Measurements from ENCODE around the gene UBASH3B.

DNA sequence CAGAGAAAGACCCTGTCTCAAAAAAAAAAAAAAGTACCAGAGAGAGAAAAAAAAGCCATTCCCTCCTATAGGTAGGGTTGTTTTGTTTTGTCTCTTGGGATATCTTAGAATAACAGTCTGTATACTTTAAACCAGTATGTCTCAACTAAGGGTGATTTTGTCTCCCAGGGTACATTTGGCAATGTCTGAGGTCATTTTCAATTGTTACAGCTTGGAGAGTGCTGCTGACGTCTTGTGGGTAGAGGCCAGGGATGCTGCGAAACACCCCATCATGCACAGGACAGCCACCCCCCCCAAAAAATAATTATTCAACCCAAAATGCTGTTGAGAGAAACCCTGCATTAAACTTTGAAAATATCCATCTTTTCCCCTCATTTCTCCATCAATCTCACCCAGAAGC is 126.7 kb downstream of the UBASH3B start:
- TF ChIP-seq GATA2 (IDR thresholded peaks at IDR 0.05; ENCODE audit: low read depth, low read length) (no peak), GATA3 (IDR thresholded peaks at IDR 0.05; ENCODE audit: low read depth, low read length) (no peak)
